GM18508 (cell line): ENCODE measurements around the gene RNF39.

Experiments
- ATAC-seq: cut with Tn5 transposase; IDR thresholded peaks from one replicate; pipeline ENCODE4 v1.9.1; 2021; ENCODE audit warnings: moderate number of reproducible peaks; ENCODE audit not compliant: insufficient read depth, unreplicated experiment

Gene RNF39

DNA sequence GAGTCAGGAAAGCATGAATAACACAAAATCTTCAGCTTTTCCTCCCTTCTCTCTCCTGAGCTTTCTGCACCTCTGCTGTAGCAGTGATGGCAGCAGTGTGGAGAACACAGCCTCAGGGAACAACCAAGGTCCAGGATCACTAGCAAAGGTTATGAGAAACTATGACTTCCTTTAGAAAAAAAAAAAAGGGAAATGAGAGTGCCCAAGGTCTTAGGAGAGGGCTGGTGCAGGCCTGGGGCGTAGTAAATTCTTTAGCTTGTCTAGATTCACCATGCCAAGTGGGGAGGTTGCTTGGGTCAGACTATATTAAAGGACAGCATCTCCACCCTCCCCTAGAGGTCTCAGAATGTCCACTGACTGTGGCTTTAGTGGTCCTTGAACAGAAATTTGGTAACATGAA, 54.9 kb downstream of the RNF39 start:
- ATAC-seq: no peak
